B cell (primary cell): ENCODE measurements around the gene PPFIA2.

Experiments
- EZH2 ChIP-seq: IDR thresholded peaks from 2 replicates; pipeline ENCODE4 v1.6.1; 2012; ENCODE audit warnings: borderline replicate concordance, low read depth, mild to moderate bottlenecking, moderate library complexity, low read length; ENCODE audit not compliant: insufficient read depth, poor library complexity, severe bottlenecking
- TF ChIP-seq, protein P1 (sequence below): fragments of 200-600 bp; IDR thresholded peaks from one replicate; pipeline ENCODE4 v1.8.0; 2022; ENCODE audit warnings: antibody characterized with exemption, mild to moderate bottlenecking

DNA sequence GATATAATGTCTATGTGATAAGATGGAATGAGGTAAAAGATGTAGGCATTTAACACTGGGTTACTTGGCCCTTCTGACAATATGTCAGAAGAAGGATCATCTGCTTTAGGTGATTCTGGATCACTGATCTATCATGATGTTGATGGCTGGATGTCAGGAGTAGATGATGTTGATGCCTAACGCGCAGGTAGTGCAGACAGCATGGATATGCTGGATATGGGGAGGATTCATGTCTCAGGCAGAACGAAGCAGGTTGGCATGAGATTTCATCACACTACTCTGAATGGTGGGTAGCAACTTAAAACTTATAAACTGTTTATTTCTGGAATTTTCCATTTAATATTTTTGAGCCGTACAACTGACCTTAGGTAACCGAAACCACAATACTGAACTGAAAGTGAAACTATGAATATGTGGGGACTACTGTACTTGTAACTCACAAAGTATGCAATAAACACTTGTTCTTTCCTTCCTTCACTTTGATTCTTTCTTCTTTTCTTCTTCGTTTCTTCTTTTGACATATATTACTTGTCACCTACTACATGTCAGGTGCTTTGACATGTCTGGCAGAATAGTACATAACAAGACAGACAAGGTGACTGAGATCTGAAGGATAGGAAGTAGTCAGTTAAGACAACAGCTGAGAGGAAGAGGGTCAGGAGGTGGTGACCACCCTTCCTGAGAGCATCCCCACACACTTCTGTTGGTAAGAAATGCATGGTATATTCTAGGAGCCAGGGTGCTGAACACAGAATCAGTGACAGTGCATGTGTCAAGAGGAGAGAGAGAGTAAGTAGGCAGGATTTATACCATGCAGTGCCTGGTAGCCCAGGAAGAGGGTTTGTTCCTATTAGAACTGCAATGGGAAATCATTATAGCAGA is 238.8 kb downstream of the PPFIA2 start:
- TF ChIP-seq, protein P1, sequence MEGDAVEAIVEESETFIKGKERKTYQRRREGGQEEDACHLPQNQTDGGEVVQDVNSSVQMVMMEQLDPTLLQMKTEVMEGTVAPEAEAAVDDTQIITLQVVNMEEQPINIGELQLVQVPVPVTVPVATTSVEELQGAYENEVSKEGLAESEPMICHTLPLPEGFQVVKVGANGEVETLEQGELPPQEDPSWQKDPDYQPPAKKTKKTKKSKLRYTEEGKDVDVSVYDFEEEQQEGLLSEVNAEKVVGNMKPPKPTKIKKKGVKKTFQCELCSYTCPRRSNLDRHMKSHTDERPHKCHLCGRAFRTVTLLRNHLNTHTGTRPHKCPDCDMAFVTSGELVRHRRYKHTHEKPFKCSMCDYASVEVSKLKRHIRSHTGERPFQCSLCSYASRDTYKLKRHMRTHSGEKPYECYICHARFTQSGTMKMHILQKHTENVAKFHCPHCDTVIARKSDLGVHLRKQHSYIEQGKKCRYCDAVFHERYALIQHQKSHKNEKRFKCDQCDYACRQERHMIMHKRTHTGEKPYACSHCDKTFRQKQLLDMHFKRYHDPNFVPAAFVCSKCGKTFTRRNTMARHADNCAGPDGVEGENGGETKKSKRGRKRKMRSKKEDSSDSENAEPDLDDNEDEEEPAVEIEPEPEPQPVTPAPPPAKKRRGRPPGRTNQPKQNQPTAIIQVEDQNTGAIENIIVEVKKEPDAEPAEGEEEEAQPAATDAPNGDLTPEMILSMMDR, result no peak
- no peak for TF ChIP-seq EZH2
